Activated CD8-positive, alpha-beta memory T cell treated with anti-CD3 and anti-CD28 coated beads for 36 hours (primary cell): Measurements from ENCODE around the gene IL21R. TPM values are rescaled to one million over a fixed set of nuclear protein-coding genes. Genes with fewer than 3 reads are reported as not detected.

Experiments used
- CTCF ChIA-PET: fragments of 350-600 bp; sonication (Branson Sonifier 250); formaldehyde crosslinking; loops from one replicate; lab custom pipeline; 2021; ENCODE audit warnings: antibody characterized with exemption; lab: Charles Lee
- POLR2A ChIA-PET: fragments of 350-600 bp; sonication (Branson Sonifier 250); formaldehyde crosslinking; loops from one replicate; lab custom pipeline; 2021; ENCODE audit warnings: antibody characterized with exemption; lab: Charles Lee
- total RNA-seq, 2 experiments: library from RNA; stranded (reverse); gene quantifications; one replicate each; pipeline ENCODE4 v1.2.3, GENCODE V29; 2021

IL21R gene
- 10 to 100 TPM; 85.4 to 86.4 TPM for total RNA-seq

GRCh38 chr16:27401768-27402568 is at the start of gene IL21R:
Gene IL21R (plus strand): TSS chr16:27402174. CDS start chr16:27430072, 27,898 bp downstream.
- ChIA-PET CTCF (interaction anchor here (0.8 to 2.3 kb wide), 11 partner anchors 11 to 232 kb away, joined by 3 to 13 read pairs (median 3); no protein-coding TSS in a partner anchor), POLR2A (interaction anchor here (0.7 to 4.9 kb wide), 13 partner anchors 14 to 198 kb away, joined by 3 to 52 read pairs (median 3); partner anchors contain the start of gene KDM8)

GRCh38 chr16:27353853-27354252 is 48.1 kb upstream of the IL21R start:
- ChIA-PET CTCF (no interaction called here), POLR2A (no interaction called here)

- POLR2A ChIA-PET, result no interaction called here
- CTCF ChIA-PET, result interaction anchor here (1.0 to 1.7 kb wide), 8 partner anchors 11 to 174 kb away, joined by 3 to 9 read pairs (median 3); no protein-coding TSS in a partner anchor
Observed at GRCh38 chr16:27355610-27356009, 46.4 kb upstream of the IL21R start.

GRCh38 chr16:27356794-27357193 is 45.2 kb upstream of the IL21R start:
- CTCF ChIA-PET, result interaction anchor here (1.0 to 1.4 kb wide), 3 partner anchors 10 to 125 kb away, joined by 3 read pairs; no protein-coding TSS in a partner anchor
- POLR2A ChIA-PET, result no interaction called here

GRCh38 chr16:27359051-27359450 is 42.9 kb upstream of the IL21R start:
- CTCF ChIA-PET, result no interaction called here
- POLR2A ChIA-PET, result no interaction called here

- ChIA-PET CTCF (no interaction called here), POLR2A (no interaction called here)
Observed at GRCh38 chr16:27359615-27360014, 42.4 kb upstream of the IL21R start.

- POLR2A ChIA-PET, result interaction anchor here (0.6 kb wide), 1 partner anchor 10 kb away, joined by 10 read pairs; no protein-coding TSS in a partner anchor
- CTCF ChIA-PET, result interaction anchor here (0.7 kb wide), 1 partner anchor 120 kb away, joined by 3 read pairs; no protein-coding TSS in a partner anchor
Observed at GRCh38 chr16:27361987-27362386, 40.0 kb upstream of the IL21R start.

- ChIA-PET CTCF (no interaction called here), POLR2A (interaction anchor here (0.6 kb wide), 1 partner anchor 11 kb away, joined by 10 read pairs; no protein-coding TSS in a partner anchor)
Observed at GRCh38 chr16:27362570-27363245, 39.3 kb upstream of the IL21R start.

- ChIA-PET CTCF (no interaction called here), POLR2A (no interaction called here)
Observed at GRCh38 chr16:27363246-27363632, 38.7 kb upstream of the IL21R start.

- CTCF ChIA-PET, result no interaction called here
- POLR2A ChIA-PET, result no interaction called here
Observed at GRCh38 chr16:27363797-27364196, 38.2 kb upstream of the IL21R start.

- ChIA-PET POLR2A (interaction anchor here (0.8 to 1.5 kb wide), 2 partner anchors 43 to 48 kb away, joined by 3 read pairs; no protein-coding TSS in a partner anchor), CTCF (interaction anchor here (1.6 to 6.4 kb wide), 2 partner anchors 47 to 129 kb away, joined by 5 to 76 read pairs; no protein-coding TSS in a partner anchor)
Observed at GRCh38 chr16:27364493-27365141, 37.4 kb upstream of the IL21R start.

- ChIA-PET POLR2A (interaction anchor here (0.8 to 3.9 kb wide), 6 partner anchors 9 to 162 kb away, joined by 3 to 52 read pairs (median 4); partner anchors contain the start of genes IL21R and KDM8), CTCF (interaction anchor here (0.6 to 6.4 kb wide), 7 partner anchors 36 to 186 kb away, joined by 3 to 76 read pairs (median 5); partner anchors contain the start of gene KDM8)
Observed at GRCh38 chr16:27365142-27366089, 36.6 kb upstream of the IL21R start.

GRCh38 chr16:27366687-27367460 is 35.1 kb upstream of the IL21R start:
- POLR2A ChIA-PET, result interaction anchor here (0.6 to 3.9 kb wide), 15 partner anchors 8 to 197 kb away, joined by 3 to 52 read pairs (median 4); partner anchors contain the start of gene IL21R
- CTCF ChIA-PET, result interaction anchor here (0.7 to 6.4 kb wide), 24 partner anchors 12 to 257 kb away, joined by 3 to 76 read pairs (median 4); partner anchors contain the start of genes IL21R and KDM8

GRCh38 chr16:27367461-27368357 is 34.3 kb upstream of the IL21R start:
- CTCF ChIA-PET, result interaction anchor here (0.7 to 6.4 kb wide), 34 partner anchors 10 to 221 kb away, joined by 3 to 76 read pairs (median 4); partner anchors contain the start of genes IL21R and KDM8
- POLR2A ChIA-PET, result interaction anchor here (0.6 to 3.9 kb wide), 16 partner anchors 20 to 215 kb away, joined by 3 to 52 read pairs (median 4); partner anchors contain the start of gene IL21R

GRCh38 chr16:27368358-27368722 is 33.6 kb upstream of the IL21R start:
- POLR2A ChIA-PET, result interaction anchor here (0.6 to 3.9 kb wide), 11 partner anchors 35 to 197 kb away, joined by 3 to 52 read pairs (median 4); partner anchors contain the start of gene IL21R
- CTCF ChIA-PET, result interaction anchor here (0.6 to 6.4 kb wide), 28 partner anchors 9 to 291 kb away, joined by 3 to 76 read pairs (median 6); partner anchors contain the start of genes IL21R and KDM8
